Measurements from ENCODE around the gene ADCK1. TPM values are rescaled to one million over a fixed set of nuclear protein-coding genes. Genes with fewer than 3 reads are reported as not detected.

Gene ADCK1, protein sequence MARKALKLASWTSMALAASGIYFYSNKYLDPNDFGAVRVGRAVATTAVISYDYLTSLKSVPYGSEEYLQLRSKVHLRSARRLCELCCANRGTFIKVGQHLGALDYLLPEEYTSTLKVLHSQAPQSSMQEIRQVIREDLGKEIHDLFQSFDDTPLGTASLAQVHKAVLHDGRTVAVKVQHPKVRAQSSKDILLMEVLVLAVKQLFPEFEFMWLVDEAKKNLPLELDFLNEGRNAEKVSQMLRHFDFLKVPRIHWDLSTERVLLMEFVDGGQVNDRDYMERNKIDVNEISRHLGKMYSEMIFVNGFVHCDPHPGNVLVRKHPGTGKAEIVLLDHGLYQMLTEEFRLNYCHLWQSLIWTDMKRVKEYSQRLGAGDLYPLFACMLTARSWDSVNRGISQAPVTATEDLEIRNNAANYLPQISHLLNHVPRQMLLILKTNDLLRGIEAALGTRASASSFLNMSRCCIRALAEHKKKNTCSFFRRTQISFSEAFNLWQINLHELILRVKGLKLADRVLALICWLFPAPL
- total RNA-seq (2021) (11.4 to 12.8 TPM (median 12.0 TPM) in 3 replicates), Bru-seq, nascent RNA (percentile 47 among the genes with signal in this experiment)
- long read RNA-seq, experiment 1, transcript ADCK1-201 (11 exons, 2,234 nt) = major isoform, 14 of 33 reads
- long read RNA-seq, experiment 1, partial matches to known transcripts = 2 of 33 reads
- long read RNA-seq, experiment 1, other reads (novel, unspliced or antisense) = 16 of 33 reads
- long read RNA-seq, experiment 2, partial matches to known transcripts = 3 of 10 reads
- long read RNA-seq, experiment 2, other reads (novel, unspliced or antisense) = 5 of 10 reads
- long read RNA-seq, experiment 3, partial matches to known transcripts = 0 of 5 reads
- long read RNA-seq, experiment 3, other reads (novel, unspliced or antisense) = 2 of 5 reads

GRCh38 chr14:77799863-77800730 is at the start of gene ADCK1:
TSS of gene ADCK1 (plus strand) at chr14:77800109. CDS start at chr14:77818979, 18,870 bp downstream.
- CTCF ChIA-PET = interaction anchor here (1.0 to 1.5 kb wide), 6 partner anchors 9 to 181 kb away, joined by 3 to 13 read pairs (median 4); partner anchors contain the start of gene SNW1
- no peak for TF ChIP-seq CTCF (IDR thresholded peaks at IDR 0.05)
- no peak for TF ChIP-seq ZBTB43 (CRISPR knock-in tag; IDR thresholded peaks at IDR 0.05)
- TF ChIP-seq ZNF396 (CRISPR knock-in tag; IDR thresholded peaks at IDR 0.05; ENCODE audit: borderline replicate concordance) = no peak
- TF ChIP-seq, protein P1, sequence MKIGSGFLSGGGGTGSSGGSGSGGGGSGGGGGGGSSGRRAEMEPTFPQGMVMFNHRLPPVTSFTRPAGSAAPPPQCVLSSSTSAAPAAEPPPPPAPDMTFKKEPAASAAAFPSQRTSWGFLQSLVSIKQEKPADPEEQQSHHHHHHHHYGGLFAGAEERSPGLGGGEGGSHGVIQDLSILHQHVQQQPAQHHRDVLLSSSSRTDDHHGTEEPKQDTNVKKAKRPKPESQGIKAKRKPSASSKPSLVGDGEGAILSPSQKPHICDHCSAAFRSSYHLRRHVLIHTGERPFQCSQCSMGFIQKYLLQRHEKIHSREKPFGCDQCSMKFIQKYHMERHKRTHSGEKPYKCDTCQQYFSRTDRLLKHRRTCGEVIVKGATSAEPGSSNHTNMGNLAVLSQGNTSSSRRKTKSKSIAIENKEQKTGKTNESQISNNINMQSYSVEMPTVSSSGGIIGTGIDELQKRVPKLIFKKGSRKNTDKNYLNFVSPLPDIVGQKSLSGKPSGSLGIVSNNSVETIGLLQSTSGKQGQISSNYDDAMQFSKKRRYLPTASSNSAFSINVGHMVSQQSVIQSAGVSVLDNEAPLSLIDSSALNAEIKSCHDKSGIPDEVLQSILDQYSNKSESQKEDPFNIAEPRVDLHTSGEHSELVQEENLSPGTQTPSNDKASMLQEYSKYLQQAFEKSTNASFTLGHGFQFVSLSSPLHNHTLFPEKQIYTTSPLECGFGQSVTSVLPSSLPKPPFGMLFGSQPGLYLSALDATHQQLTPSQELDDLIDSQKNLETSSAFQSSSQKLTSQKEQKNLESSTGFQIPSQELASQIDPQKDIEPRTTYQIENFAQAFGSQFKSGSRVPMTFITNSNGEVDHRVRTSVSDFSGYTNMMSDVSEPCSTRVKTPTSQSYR (CRISPR knock-in tag; IDR thresholded peaks at IDR 0.05) = no peak
- TF ChIP-seq, protein P2, sequence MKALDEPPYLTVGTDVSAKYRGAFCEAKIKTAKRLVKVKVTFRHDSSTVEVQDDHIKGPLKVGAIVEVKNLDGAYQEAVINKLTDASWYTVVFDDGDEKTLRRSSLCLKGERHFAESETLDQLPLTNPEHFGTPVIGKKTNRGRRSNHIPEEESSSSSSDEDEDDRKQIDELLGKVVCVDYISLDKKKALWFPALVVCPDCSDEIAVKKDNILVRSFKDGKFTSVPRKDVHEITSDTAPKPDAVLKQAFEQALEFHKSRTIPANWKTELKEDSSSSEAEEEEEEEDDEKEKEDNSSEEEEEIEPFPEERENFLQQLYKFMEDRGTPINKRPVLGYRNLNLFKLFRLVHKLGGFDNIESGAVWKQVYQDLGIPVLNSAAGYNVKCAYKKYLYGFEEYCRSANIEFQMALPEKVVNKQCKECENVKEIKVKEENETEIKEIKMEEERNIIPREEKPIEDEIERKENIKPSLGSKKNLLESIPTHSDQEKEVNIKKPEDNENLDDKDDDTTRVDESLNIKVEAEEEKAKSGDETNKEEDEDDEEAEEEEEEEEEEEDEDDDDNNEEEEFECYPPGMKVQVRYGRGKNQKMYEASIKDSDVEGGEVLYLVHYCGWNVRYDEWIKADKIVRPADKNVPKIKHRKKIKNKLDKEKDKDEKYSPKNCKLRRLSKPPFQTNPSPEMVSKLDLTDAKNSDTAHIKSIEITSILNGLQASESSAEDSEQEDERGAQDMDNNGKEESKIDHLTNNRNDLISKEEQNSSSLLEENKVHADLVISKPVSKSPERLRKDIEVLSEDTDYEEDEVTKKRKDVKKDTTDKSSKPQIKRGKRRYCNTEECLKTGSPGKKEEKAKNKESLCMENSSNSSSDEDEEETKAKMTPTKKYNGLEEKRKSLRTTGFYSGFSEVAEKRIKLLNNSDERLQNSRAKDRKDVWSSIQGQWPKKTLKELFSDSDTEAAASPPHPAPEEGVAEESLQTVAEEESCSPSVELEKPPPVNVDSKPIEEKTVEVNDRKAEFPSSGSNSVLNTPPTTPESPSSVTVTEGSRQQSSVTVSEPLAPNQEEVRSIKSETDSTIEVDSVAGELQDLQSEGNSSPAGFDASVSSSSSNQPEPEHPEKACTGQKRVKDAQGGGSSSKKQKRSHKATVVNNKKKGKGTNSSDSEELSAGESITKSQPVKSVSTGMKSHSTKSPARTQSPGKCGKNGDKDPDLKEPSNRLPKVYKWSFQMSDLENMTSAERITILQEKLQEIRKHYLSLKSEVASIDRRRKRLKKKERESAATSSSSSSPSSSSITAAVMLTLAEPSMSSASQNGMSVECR (CRISPR knock-in tag; IDR thresholded peaks at IDR 0.05; ENCODE audit: borderline replicate concordance) = peak; percentile 94
- no peak for TF ChIP-seq ATF3 (CRISPR knock-in tag; conservative IDR thresholded peaks at IDR 0.05)
- TF ChIP-seq STAT6 (CRISPR knock-in tag; conservative IDR thresholded peaks at IDR 0.05; ENCODE audit: low read depth) = no peak
- peak; percentile 88 for TF ChIP-seq E2F5 (CRISPR knock-in tag; IDR thresholded peaks at IDR 0.05)
- no peak for TF ChIP-seq PRRX2 (CRISPR knock-in tag; IDR thresholded peaks at IDR 0.05)
- TF ChIP-seq SMAD4 (CRISPR knock-in tag; IDR thresholded peaks at IDR 0.05) = no peak
- TF ChIP-seq, protein P3, sequence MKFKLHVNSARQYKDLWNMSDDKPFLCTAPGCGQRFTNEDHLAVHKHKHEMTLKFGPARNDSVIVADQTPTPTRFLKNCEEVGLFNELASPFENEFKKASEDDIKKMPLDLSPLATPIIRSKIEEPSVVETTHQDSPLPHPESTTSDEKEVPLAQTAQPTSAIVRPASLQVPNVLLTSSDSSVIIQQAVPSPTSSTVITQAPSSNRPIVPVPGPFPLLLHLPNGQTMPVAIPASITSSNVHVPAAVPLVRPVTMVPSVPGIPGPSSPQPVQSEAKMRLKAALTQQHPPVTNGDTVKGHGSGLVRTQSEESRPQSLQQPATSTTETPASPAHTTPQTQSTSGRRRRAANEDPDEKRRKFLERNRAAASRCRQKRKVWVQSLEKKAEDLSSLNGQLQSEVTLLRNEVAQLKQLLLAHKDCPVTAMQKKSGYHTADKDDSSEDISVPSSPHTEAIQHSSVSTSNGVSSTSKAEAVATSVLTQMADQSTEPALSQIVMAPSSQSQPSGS (CRISPR knock-in tag; IDR thresholded peaks at IDR 0.05; ENCODE audit: borderline replicate concordance, low read depth) = no peak
- TF ChIP-seq IRF2 (CRISPR knock-in tag; IDR thresholded peaks at IDR 0.05; ENCODE audit: borderline replicate concordance, low read depth) = no peak
- TF ChIP-seq TP53 (CRISPR knock-in tag; IDR thresholded peaks at IDR 0.05) = 0 out of 2 replicates have a peak, but pooled peaks have one; percentile 27
- peak; percentile 32; the same call in 1 of the 2 replicates for TF ChIP-seq MLX (CRISPR knock-in tag; IDR thresholded peaks at IDR 0.05)

More at GRCh38 chr14:77799863-77800730, at the start of gene ADCK1:
- peak; percentile 81 for ATAC-seq
- H3K27ac Mint-ChIP-seq = peak within 1 kb of the TSS; percentile 68
- H3K9me3 Mint-ChIP-seq = no peaks in the 10 kb centered on the region
- H3K27me3 Mint-ChIP-seq (ENCODE audit: low read depth) = no peaks in the 10 kb centered on the region
- peaks cover 20% of the 10 kb centered on the region for H3K4me1 Mint-ChIP-seq
- H3K4me3 Mint-ChIP-seq = peak within 1 kb of the TSS; percentile 81
- POLR2A ChIA-PET = interaction anchor here (0.5 to 1.0 kb wide), 3 partner anchors 14 to 40 kb away, joined by 3 read pairs; no protein-coding TSS in a partner anchor
- no peaks in the 10 kb centered on the region for H3K36me3 Mint-ChIP-seq
- peak; percentile 85 for DNase-seq (ENCODE audit: low spot score)

Measured in WTC11 (cell line).